H9 (cell line): Measurements from ENCODE around the gene TMEM145. TPM values are rescaled to one million over a fixed set of nuclear protein-coding genes. Genes with fewer than 3 reads are reported as not detected.

ENCODE experiments used
- DNase-seq: peaks from one replicate; pipeline ENCODE4 v3.0.0-alpha.2; 2017
- H2AFZ ChIP-seq: one replicate; pipeline ENCODE4 v1.6.1; 2013; ENCODE audit warnings: mild to moderate bottlenecking, low read length, control low read depth, moderate library complexity
- H2AK5ac ChIP-seq: 2 replicates; pipeline ENCODE4 v1.6.1; 2013; ENCODE audit warnings: low read length, control low read depth, mixed read lengths; ENCODE audit not compliant: insufficient read length
- H2BK120ac ChIP-seq: one replicate; pipeline ENCODE4 v1.6.1; 2013; ENCODE audit warnings: low read depth, mild to moderate bottlenecking, low read length, control low read depth, inconsistent platforms; ENCODE audit not compliant: poor library complexity, severe bottlenecking
- H2BK12ac ChIP-seq: 2 replicates; pipeline ENCODE4 v1.6.1; 2013; ENCODE audit warnings: low read length, control low read depth, mixed read lengths, low read depth; ENCODE audit not compliant: insufficient read length
- H2BK15ac ChIP-seq: 2 replicates; pipeline ENCODE4 v1.6.1; 2013; ENCODE audit warnings: low read depth, low read length, control low read depth
- H2BK20ac ChIP-seq: one replicate; pipeline ENCODE4 v1.6.1; 2013; ENCODE audit warnings: low read depth, mild to moderate bottlenecking, low read length, control low read depth, inconsistent platforms; ENCODE audit not compliant: poor library complexity, severe bottlenecking
- H2BK5ac ChIP-seq: 2 replicates; pipeline ENCODE4 v1.6.1; 2013; ENCODE audit warnings: low read length, control low read depth, mixed read lengths; ENCODE audit not compliant: insufficient read length
- H3K14ac ChIP-seq: 2 replicates; pipeline ENCODE4 v1.6.1; 2013; ENCODE audit warnings: low read length, control low read depth; ENCODE audit not compliant: insufficient read depth
- H3K18ac ChIP-seq: 2 replicates; pipeline ENCODE4 v1.6.1; 2013; ENCODE audit warnings: low read depth, mild to moderate bottlenecking, mixed read lengths, low read length, control low read depth; ENCODE audit not compliant: insufficient read length
- H3K23ac ChIP-seq: 2 replicates; pipeline ENCODE4 v1.6.1; 2013; ENCODE audit warnings: low read length, control low read depth, mixed read lengths, low read depth; ENCODE audit not compliant: insufficient read length
- H3K23me2 ChIP-seq: 2 replicates; pipeline ENCODE4 v1.6.1; 2013; ENCODE audit warnings: low read depth, mild to moderate bottlenecking, mixed read lengths, low read length, control low read depth; ENCODE audit not compliant: insufficient read length, poor library complexity, severe bottlenecking
- H3K27ac ChIP-seq: 2 replicates; pipeline ENCODE4 v1.5.1; 2013; ENCODE audit warnings: low read length, control low read depth, mixed read lengths, low read depth; ENCODE audit not compliant: insufficient read length
- H3K27me3 ChIP-seq: 2 replicates; pipeline ENCODE4 v1.6.1; 2013; ENCODE audit warnings: low read length, control low read depth, inconsistent platforms; ENCODE audit not compliant: insufficient read depth
- H3K4ac ChIP-seq: 2 replicates; pipeline ENCODE4 v1.6.1; 2013; ENCODE audit warnings: low read depth, mild to moderate bottlenecking, control low read depth, inconsistent platforms, low read length, moderate library complexity
- H3K4me1 ChIP-seq: 2 replicates; pipeline ENCODE4 v1.6.1; 2013; ENCODE audit warnings: low read length, control low read depth, inconsistent platforms; ENCODE audit not compliant: insufficient read depth
- H3K4me2 ChIP-seq: 2 replicates; pipeline ENCODE4 v1.6.1; 2013; ENCODE audit warnings: low read length, control low read depth, mixed read lengths; ENCODE audit not compliant: insufficient read length, insufficient read depth
- H3K56ac ChIP-seq: 2 replicates; pipeline ENCODE4 v1.6.1; 2013; ENCODE audit warnings: low read depth, mild to moderate bottlenecking, mixed read lengths, low read length, control low read depth; ENCODE audit not compliant: insufficient read length
- H3K79me1 ChIP-seq: 2 replicates; pipeline ENCODE4 v1.6.1; 2013; ENCODE audit warnings: low read depth, mild to moderate bottlenecking, moderate library complexity, low read length, control low read depth, inconsistent platforms; ENCODE audit not compliant: insufficient read depth, poor library complexity, severe bottlenecking
- H3K79me2 ChIP-seq: 2 replicates; pipeline ENCODE4 v1.6.1; 2013; ENCODE audit warnings: low read length, control low read depth, inconsistent platforms; ENCODE audit not compliant: insufficient read depth
- H3K9ac ChIP-seq: 2 replicates; pipeline ENCODE4 v1.6.1; 2013; ENCODE audit warnings: low read length, control low read depth, mixed read lengths; ENCODE audit not compliant: insufficient read length; ENCODE audit errors: extremely low read depth
- H3K9me3 ChIP-seq: one replicate; pipeline ENCODE4 v1.6.1; 2013; ENCODE audit warnings: low read depth, low read length, inconsistent platforms; ENCODE audit not compliant: control insufficient read depth
- H3T11ph ChIP-seq: one replicate; pipeline ENCODE4 v1.6.1; 2013; ENCODE audit warnings: mild to moderate bottlenecking, low read length, control low read depth, inconsistent platforms
- H4K20me1 ChIP-seq: one replicate; pipeline ENCODE4 v1.6.1; 2013; ENCODE audit not compliant: control insufficient read depth, insufficient read length, insufficient read depth
- H4K5ac ChIP-seq: 2 replicates; pipeline ENCODE4 v1.6.1; 2013; ENCODE audit warnings: low read depth, mild to moderate bottlenecking, mixed read lengths, low read length, control low read depth; ENCODE audit not compliant: insufficient read length
- H4K8ac ChIP-seq: replicated peaks from 2 replicates; pipeline ENCODE4 v1.6.1; 2013; ENCODE audit warnings: low read length, control low read depth, mixed read lengths, low read depth; ENCODE audit not compliant: insufficient read length
- H4K91ac ChIP-seq: 2 replicates; pipeline ENCODE4 v1.6.1; 2013; ENCODE audit warnings: low read depth, mild to moderate bottlenecking, moderate library complexity, mixed read lengths, low read length, control low read depth; ENCODE audit not compliant: insufficient read length
- H3K27ac Mint-ChIP-seq, 3 experiments: 2 replicates in 2 of 3; 3 replicates in 1 of 3; pipeline ENCODE4 v1.8.0; 2020 to 2021; ENCODE audit warnings: mixed read lengths in 3 of 3, mild to moderate bottlenecking in 1 of 3, moderate library complexity in 1 of 3
- H3K27me3 Mint-ChIP-seq: 2 replicates; pipeline ENCODE4 v1.8.0; 2021; ENCODE audit warnings: low read depth, mild to moderate bottlenecking, moderate library complexity, mixed read lengths
- H3K36me3 Mint-ChIP-seq, 3 experiments: 2 replicates in 2 of 3; 3 replicates in 1 of 3; pipeline ENCODE4 v1.8.0; 2020 to 2021; ENCODE audit warnings: low read depth in 3 of 3, mixed read lengths in 3 of 3; ENCODE audit not compliant: insufficient read depth in 1 of 3
- H3K4me1 Mint-ChIP-seq, 2 experiments: 2 replicates each; pipeline ENCODE4 v1.8.0; 2020; ENCODE audit warnings: mixed read lengths in 2 of 2
- H3K4me3 Mint-ChIP-seq, 2 experiments: 2 replicates in 1 of 2; 3 replicates in 1 of 2; pipeline ENCODE4 v1.8.0; 2020 to 2021; ENCODE audit warnings: mild to moderate bottlenecking in 2 of 2, mixed read lengths in 2 of 2, moderate library complexity in 1 of 2
- H3K9me3 Mint-ChIP-seq, 2 experiments: 2 replicates in 1 of 2; 3 replicates in 1 of 2; pipeline ENCODE4 v1.8.0; 2020; ENCODE audit warnings: mild to moderate bottlenecking in 2 of 2, mixed read lengths in 2 of 2, moderate library complexity in 1 of 2
- CTCF ChIP-seq: fragments of 200-600 bp; sonication (generic); conservative IDR thresholded peaks from 3 replicates; pipeline ENCODE4 v1.8.0; 2021; ENCODE audit warnings: antibody characterized with exemption, mild to moderate bottlenecking
- WGBS: extraction: QIAGEN DNeasy Blood & Tissue Kit; methylation state at CpG from one replicate; pipeline ENCODE4 v1.1.7; 2013; ENCODE audit warnings: missing lambda C conversion rate, low lambda C conversion rate, mixed read lengths; ENCODE audit not compliant: insufficient read length; ENCODE audit errors: extremely low coverage; 5-methylcytosine and 5-hydroxymethylcytosine counted together
- total RNA-seq: library from RNA; stranded (reverse); gene quantifications from 2 replicates; pipeline ENCODE4 v1.2.1, GENCODE V29; 2021

TMEM145 gene
- total RNA-seq, 1 experiment from 2014 or later: 4.5 TPM

GRCh38 chr19:42295342-42295741 is 17.8 kb upstream of the TMEM145 start:
- Histone ChIP-seq H3K14ac (no peak overlapping the region), H2BK12ac (no peak overlapping the region)
- H3K36me3 Mint-ChIP-seq: peaks cover 19 to 59% (median 44%) of the 10 kb centered on the region in 3 experiments; a peak in 6 of 7 replicates

More at GRCh38 chr19:42295342-42295741, 17.8 kb upstream of the TMEM145 start:
- Histone ChIP-seq H3K23me2 (peaks cover 3% of the 10 kb centered on the region), H4K5ac (no peak overlapping the region), H3K27ac (no peak overlapping the region), H2BK5ac (no peak overlapping the region), H3K23ac (no peak overlapping the region), H2AFZ (no peak overlapping the region), H3K18ac (no peak overlapping the region), H2BK15ac (no peak overlapping the region), H3K79me1 (no peaks in the 10 kb centered on the region), H3K9ac (no peak overlapping the region), H2BK20ac (no peak overlapping the region), H3K9me3 (no peaks in the 10 kb centered on the region), H3K4me2 (no peak overlapping the region), H3T11ph (no peak overlapping the region), H3K79me2 (no peaks in the 10 kb centered on the region), H4K91ac (no peak overlapping the region), H3K4me1 (no peaks in the 10 kb centered on the region), H3K27me3 (no peaks in the 10 kb centered on the region), H4K20me1 (no peaks in the 10 kb centered on the region), H3K56ac (no peak overlapping the region), H2AK5ac (no peak overlapping the region), H3K4ac (no peak overlapping the region), H4K8ac (no peak overlapping the region), H2BK120ac (no peak overlapping the region)
- no peak overlapping the region for H3K4me3 Mint-ChIP-seq
- H3K27ac Mint-ChIP-seq: peak overlapping the region; percentile 33 to 93 (median 64); a peak in 4 of 7 replicates
- TF ChIP-seq CTCF: peak; percentile 11; the same call in 1 of the 3 replicates
- H3K27me3 Mint-ChIP-seq: no peaks in the 10 kb centered on the region
- WGBS: no CpG with 5 or more reads among the region's 5 CpGs
- no peak for DNase-seq
- peaks cover 3 to 34% of the 10 kb centered on the region in 2 experiments for H3K4me1 Mint-ChIP-seq
- H3K9me3 Mint-ChIP-seq: no peaks in the 10 kb centered on the region
